GM18502 (cell line): ENCODE measurements around the gene PHACTR2.

Experiments used
- ATAC-seq: cut with Tn5 transposase; IDR thresholded peaks from one replicate; pipeline ENCODE4 v1.9.1; 2021; ENCODE audit warnings: mild to moderate bottlenecking; ENCODE audit not compliant: unreplicated experiment, poor library complexity

PHACTR2 gene

GRCh38 chr6:143674483-143675381 lies 3.0 kb upstream of the PHACTR2 start:
- ATAC-seq, result no peak

- ATAC-seq, result no peak
Measured at GRCh38 chr6:143675382-143675900, 2.3 kb upstream of the PHACTR2 start.

GRCh38 chr6:143675946-143676345 lies 1.8 kb upstream of the PHACTR2 start:
- ATAC-seq, result no peak

GRCh38 chr6:143676437-143677045 lies 1.2 kb upstream of the PHACTR2 start:
- ATAC-seq, result no peak

GRCh38 chr6:143677577-143677890 lies 231 bp upstream of the PHACTR2 start:
- ATAC-seq, result no peak

GRCh38 chr6:143679041-143679440 lies 1.3 kb downstream of the PHACTR2 start:
- ATAC-seq, result no peak

GRCh38 chr6:143680141-143680540 lies 2.4 kb downstream of the PHACTR2 start:
- no peak for ATAC-seq

- ATAC-seq, result no peak
Measured at GRCh38 chr6:143682805-143683204, 5.0 kb downstream of the PHACTR2 start.

- no peak for ATAC-seq
Measured at GRCh38 chr6:143684486-143684885, 6.7 kb downstream of the PHACTR2 start.

GRCh38 chr6:143685653-143686052 lies 7.9 kb downstream of the PHACTR2 start:
- no peak for ATAC-seq

- ATAC-seq, result no peak
Measured at GRCh38 chr6:143687591-143687990, 9.8 kb downstream of the PHACTR2 start.

GRCh38 chr6:143688681-143689080 lies 10.9 kb downstream of the PHACTR2 start:
- no peak for ATAC-seq

GRCh38 chr6:143689852-143690251 lies 12.1 kb downstream of the PHACTR2 start:
- no peak for ATAC-seq

GRCh38 chr6:143691155-143691554 lies 13.4 kb downstream of the PHACTR2 start:
- no peak for ATAC-seq

GRCh38 chr6:143691900-143692636 lies 14.3 kb downstream of the PHACTR2 start:
- ATAC-seq, result no peak

- ATAC-seq, result no peak
Measured at GRCh38 chr6:143692696-143693095, 14.9 kb downstream of the PHACTR2 start.

GRCh38 chr6:143694013-143694412 lies 16.2 kb downstream of the PHACTR2 start:
- ATAC-seq, result no peak

- no peak for ATAC-seq
Measured at GRCh38 chr6:143694560-143694959, 16.8 kb downstream of the PHACTR2 start.

GRCh38 chr6:143695130-143695968 lies 17.6 kb downstream of the PHACTR2 start:
- no peak for ATAC-seq
